ENCODE measurements around the gene DENND5A.
A peak's percentile ranks its signal among the peaks of the same experiment; 100 is the strongest.

DENND5A gene

DNA sequence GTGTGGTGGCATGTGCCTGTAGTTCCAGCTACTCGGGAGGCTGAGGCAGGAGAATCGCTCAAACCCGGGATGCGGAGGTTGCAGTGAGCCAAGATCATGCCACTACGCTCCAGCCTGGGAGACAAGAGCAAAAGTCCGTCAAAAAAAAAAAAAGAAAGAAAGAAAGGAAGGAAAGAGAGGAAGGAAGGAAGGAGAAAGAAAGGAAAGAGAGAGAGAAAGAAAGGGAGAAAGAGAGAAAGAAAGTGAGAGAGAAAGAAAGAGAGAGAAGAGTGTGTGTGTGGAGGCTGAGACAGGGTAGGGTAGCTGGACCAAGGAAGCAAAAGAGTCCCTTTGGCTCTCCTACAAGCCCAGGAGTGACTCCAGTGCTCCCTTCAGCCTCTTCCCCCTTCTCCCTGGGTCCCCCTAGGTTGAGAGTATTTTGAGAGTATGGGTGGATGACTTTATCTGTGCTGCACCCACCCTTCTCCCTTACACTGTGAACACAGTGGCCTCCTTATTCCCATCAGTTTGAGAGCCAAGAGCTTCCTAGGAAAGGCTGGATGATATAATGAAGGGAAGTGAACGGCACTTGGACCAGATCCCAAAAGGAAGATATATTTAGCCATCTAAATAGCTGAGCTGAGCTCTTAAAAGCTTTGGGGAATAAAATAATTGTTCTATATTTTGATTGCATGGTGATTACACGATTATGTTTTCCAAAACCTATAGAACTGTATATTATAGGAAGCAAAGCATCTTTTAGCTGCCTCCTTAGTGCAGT lies 9.5 kb upstream of the DENND5A start:
- no peak overlapping the region for H3K4me3 ChIP-seq (ENCODE audit: low read length)
- TF ChIP-seq, protein P1, sequence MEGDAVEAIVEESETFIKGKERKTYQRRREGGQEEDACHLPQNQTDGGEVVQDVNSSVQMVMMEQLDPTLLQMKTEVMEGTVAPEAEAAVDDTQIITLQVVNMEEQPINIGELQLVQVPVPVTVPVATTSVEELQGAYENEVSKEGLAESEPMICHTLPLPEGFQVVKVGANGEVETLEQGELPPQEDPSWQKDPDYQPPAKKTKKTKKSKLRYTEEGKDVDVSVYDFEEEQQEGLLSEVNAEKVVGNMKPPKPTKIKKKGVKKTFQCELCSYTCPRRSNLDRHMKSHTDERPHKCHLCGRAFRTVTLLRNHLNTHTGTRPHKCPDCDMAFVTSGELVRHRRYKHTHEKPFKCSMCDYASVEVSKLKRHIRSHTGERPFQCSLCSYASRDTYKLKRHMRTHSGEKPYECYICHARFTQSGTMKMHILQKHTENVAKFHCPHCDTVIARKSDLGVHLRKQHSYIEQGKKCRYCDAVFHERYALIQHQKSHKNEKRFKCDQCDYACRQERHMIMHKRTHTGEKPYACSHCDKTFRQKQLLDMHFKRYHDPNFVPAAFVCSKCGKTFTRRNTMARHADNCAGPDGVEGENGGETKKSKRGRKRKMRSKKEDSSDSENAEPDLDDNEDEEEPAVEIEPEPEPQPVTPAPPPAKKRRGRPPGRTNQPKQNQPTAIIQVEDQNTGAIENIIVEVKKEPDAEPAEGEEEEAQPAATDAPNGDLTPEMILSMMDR (conservative IDR thresholded peaks at IDR 0.05; ENCODE audit: low read length) = no peak
- no peak for DNase-seq (ENCODE audit: low read depth)

DNA sequence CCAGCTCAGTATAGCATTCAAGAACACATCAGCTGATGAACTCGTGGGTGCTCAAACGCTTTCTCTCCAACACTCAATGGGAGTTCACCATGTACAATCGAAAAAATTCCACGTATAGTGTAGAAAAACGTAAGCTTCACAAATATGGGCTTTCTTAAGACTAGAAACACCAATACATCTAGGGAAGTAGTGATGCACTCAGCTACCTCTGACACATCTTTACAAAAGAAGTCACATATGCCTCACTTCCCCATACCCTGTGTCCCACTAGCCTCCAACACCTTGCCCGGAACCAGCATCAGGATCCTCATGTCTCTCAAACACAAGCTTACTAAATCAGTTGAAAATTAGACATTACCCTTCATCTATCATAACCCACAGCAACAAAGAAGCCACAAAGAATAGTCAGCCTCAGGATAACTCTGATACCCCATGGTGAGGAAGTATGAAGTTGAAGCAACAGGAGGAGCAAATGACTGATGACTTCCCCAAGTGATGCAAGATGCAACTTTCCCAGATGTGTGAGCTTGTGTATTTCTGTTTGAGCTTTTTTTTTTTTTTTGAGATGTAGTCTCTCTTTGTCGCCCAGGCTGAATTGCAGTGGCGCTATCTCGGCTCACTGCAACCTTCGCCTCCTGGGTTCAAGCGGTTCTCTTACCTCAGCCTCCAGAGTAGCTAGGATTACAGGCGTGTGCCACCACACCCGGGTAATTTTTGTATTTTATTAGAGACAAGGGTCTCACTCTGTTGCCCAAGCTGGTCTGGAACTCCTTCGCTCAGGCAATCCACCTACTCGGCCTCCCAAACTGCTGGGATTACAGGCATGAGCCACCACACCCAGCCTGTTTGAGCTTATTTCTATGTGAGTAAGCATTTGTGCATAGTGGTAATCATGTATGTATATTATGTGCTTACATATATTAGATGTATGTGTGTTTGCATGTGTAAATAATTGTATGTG lies 8.5 kb upstream of the DENND5A start:
- no peak overlapping the region for H3K4me3 ChIP-seq (ENCODE audit: low read length)
- TF ChIP-seq, protein P1 (conservative IDR thresholded peaks at IDR 0.05; ENCODE audit: low read length) = no peak
- peak; percentile 89 for DNase-seq (ENCODE audit: low read depth)

DNA sequence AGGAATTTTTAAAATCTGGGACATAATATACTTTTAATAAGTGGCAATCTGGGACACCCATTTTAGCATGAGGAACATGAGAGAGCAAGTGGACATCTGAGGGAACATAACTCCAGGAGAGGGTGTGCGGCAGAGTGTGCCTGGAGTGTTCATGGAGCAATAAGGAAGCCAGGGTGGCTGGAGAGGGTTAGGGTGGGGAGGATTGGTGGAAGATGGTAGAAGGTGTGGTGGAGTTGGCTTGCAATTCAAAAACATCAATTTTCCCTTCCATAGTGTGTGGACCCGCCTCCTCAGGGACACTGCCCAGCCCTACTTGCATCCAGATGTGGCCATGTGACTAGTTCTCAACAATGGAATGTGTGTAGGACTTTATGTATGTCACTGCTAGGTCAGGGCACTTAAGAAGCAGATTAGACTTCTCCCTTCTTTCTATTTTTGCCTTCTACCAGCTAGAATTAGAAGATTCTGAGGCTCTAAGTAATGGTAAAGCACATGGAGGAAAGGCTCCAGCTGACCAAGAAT lies 4.4 kb upstream of the DENND5A start:
- H3K4me3 ChIP-seq (ENCODE audit: low read length) = no peak overlapping the region
- DNase-seq (ENCODE audit: low read depth) = peak; percentile 58
- TF ChIP-seq, protein P1 (conservative IDR thresholded peaks at IDR 0.05; ENCODE audit: low read length) = no peak

DNA sequence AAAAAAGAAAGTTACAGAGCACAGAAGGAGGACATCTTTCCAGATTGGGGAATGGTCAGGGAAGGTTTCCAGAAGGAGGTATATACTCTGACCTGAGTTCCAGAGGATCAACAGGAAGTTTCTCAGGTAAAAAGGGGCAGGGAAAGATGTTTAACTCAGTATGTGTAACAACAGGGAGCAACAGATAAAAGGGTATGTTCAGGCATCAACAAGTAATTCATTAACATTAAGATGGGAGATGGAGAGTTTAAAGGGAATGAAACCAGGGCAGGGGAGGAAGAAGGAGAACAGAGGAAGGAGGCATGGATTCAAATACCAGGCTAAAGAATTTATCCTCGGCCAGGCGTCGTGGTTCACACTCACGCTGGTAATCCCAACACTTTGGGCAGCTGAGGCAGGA lies 2.5 kb upstream of the DENND5A start:
- no peak overlapping the region for H3K4me3 ChIP-seq (ENCODE audit: low read length)
- DNase-seq (ENCODE audit: low read depth) = no peak
- TF ChIP-seq, protein P1 (conservative IDR thresholded peaks at IDR 0.05; ENCODE audit: low read length) = no peak

DNA sequence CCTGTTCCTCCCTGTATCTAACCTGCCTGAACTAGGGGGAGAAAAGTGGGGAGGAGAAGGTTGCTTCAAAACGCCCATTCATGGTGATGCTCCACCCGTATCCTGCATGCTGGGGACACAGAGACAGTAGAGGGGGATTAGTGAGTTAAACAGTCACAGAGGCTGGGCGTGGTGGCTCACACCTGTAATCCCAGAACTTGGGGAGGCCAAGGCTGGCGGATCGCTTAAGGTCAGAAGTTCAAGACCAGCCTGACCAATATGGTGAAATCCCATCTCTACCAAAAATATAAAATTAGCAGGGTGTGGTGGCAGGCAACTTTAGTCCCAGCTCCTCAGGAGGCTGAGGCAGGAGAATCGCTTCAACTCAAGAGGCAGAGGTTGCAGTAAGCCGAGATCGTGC lies 1.8 kb upstream of the DENND5A start:
- H3K4me3 ChIP-seq (ENCODE audit: low read length) = no peak overlapping the region
- no peak for DNase-seq (ENCODE audit: low read depth)
- TF ChIP-seq, protein P1 (conservative IDR thresholded peaks at IDR 0.05; ENCODE audit: low read length) = no peak

DNA sequence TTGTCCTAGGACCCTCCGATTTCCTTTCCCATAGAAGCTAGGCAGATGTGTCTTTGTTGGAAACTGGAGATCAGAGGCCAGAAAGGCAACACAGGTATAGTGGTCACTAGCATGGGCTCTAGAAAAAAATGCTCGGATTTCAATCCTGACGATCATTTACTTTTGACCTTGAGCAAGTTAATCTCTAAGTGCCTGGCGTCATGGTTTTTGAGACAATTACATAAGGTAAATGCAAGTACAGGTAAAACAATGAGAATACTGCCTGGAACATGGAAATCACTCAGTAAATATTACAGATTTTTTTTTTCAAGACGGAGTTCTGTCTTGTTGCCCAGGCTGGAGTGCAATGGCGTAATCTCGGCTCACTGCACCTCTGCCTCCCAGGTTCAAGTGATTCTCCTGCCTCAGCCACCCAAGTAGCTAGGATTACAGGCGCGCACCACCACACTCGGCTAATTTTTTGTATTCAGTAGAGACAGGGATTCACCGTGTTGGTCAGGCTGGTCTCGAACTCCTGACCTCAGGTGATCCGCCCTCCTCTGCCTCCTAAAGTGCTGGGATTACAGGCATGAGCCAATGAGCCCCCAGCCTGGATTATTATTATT lies 1.1 kb upstream of the DENND5A start:
- DNase-seq (ENCODE audit: low read depth) = no peak
- peak overlapping the region; percentile 84; the same call in 1 of the 2 replicates for H3K4me3 ChIP-seq (ENCODE audit: low read length)
- TF ChIP-seq, protein P1 (conservative IDR thresholded peaks at IDR 0.05; ENCODE audit: low read length) = no peak

Data from AG10803 (cell line).